HS-27A (cell line): Measurements from ENCODE around the gene NPDC1.
"Not testable (repeated sequence)": the region's sequence is repeated elsewhere in the genome, so short reads cannot be mapped to it uniquely, and the experiment has no call there.

Experiments used
- DNase-seq: peaks from one replicate; pipeline ENCODE4 v3.0.0-alpha.2; 2012; ENCODE audit warnings: low read depth, missing footprints

NPDC1 gene

DNA sequence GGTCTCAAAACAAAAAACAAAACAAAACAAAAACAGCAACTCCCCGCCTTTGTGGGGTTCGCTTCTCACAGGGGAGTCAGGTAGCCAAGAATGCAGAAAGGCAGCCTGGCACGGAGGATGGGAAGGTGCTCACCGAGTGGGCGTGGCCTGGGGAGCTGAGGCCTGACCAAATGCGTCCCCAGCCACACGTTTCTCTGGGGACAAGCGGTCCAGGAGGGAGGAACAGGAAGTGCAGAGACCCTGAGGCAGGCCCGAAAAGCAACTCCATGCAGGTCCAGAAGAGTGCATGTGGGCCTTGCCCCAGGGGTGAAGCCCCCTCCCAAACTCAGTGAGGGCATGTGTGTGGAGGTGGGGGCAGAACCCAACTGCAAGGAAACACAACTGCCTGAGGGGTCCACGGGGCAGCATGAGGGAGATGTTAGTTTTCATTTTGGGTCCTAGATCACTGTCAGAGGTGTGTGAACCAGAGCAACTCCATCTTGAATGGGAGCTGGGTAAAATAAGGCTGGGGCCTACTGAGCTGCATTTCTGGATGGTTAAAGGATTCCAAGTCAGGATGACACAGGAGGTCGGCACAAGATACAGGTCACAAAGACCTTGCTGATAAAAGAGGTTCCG is 28.8 kb upstream of the NPDC1 start:
- no peak for DNase-seq

DNA sequence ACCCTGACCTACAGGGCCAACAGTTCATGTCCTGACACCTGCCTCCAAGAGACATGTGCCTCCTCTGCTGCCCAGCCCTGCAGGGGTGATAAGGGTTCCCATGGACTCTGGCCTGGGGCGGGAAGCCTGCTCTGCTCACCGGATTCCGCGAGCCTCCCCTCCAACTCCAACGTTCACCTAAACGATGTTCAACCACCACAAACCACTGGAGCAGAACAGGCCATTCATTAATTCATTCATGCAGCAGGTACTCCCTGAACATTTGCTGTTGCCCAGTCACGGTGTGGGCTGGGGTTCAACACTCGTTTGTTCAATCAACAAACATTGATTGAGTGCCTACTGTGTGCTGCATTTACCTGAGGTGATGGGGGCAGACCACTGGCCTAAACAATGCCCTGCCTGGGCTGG is 28.0 kb upstream of the NPDC1 start:
- no peak for DNase-seq

DNA sequence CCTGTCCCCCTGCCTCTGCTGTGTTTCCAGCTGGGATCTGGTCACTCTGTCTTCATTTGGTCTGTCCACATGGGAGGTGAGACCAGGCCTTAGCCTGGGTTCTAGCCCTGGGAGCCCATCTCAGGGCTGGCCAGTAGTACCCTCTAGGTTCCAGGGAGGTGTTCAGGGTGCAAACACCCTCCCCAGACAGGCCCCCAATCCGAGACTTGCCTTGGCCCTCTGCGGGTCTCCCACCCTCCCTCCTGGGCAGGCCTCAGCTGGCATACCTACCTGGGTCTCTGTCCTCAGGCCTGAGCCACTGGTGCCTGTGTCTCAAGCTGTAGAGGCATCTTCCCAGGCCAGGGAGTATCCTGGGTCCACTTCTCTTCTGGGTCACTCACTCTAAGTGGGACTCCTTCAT is 25.3 kb upstream of the NPDC1 start:
- DNase-seq, result no peak

DNA sequence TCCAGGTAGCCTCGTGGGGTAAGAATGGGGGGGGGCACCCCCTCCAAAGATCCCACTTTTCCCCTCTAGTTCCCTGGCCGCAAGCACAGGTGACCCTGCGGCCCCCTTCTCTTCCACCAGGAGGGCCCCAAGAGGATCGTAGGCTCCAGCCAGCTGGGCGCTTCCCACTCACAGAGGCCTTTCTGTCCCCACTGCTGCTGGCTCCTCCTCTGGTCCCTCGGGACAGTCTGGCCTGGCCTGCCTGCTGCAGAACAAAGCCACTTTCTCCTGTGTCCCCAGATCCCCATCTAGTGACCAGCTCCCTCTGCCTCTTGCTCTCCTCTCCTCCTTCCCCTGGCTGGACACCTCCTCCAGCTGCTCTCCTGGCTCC is 24.9 kb upstream of the NPDC1 start:
- no peak for DNase-seq

DNA sequence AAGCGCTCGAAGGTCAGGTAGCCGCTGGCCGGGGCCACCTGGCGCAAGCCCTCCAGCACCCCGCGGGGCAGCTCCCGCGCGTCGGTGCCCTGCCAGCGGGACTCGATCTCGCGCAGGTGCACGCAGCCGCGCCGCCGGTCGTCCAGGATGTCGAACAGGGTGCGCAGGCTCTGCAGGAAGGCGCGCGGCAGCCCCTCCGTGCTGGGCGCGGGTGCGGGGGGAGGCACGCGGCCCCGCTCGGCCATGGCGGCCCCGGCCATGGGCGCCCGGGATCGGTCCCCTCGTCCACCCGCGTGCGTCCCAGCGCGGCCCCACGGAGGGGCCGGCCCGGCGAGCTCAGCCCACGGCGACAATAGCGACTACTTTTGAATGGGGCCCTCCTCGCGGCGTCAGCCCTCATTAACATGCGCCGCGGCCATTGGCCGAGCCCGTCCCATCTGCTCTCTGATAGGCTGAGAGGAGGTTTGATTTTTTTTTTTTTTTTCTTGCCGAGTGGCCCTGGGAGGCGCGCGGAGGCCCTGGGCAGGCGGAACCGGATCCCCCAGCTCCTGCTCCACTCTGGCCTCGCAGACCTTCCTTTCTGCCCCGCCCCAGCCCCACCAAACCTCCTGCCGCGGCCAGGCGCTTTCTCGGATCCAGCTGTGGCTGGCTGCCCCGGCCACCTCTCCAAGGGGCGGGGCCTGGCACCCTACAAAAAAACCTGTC is 24.4 kb upstream of the NPDC1 start, which contains the start of gene SAPCD2:
SAPCD2 (minus strand) TSS at position 357 of the 705 bp plus-strand sequence; CDS start at position 260, 97 bp downstream.
- DNase-seq, result no peak

DNA sequence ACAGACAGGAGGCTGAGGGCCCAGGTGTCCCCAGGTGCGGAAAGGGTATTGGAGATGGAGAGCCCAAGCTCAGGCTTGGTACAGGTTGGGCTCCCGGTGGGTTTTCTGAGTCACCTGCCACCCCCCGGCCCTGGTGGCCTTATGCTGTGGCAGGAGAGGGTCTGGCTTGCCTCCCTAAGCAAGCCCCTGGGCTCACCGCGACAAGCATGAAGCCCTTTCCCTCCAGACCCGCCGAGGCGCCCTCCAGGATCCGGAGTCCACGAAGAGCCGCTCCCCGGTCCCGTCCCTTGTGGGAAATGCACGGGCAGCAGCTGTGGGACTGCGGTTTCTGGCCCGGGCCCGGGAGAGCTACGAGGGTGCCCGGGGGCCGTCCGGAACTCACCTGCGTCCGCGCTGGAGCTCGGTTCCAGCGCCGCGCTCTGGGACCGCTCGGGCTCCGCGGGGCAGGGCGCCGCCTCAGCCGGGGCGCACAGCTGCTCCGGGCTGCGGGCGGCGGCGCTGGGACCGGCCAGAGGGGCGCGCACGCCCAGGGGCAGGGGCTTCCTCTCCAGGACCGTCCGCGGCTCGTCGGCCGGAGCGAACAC is 23.6 kb upstream of the NPDC1 start:
- no peak for DNase-seq

DNA sequence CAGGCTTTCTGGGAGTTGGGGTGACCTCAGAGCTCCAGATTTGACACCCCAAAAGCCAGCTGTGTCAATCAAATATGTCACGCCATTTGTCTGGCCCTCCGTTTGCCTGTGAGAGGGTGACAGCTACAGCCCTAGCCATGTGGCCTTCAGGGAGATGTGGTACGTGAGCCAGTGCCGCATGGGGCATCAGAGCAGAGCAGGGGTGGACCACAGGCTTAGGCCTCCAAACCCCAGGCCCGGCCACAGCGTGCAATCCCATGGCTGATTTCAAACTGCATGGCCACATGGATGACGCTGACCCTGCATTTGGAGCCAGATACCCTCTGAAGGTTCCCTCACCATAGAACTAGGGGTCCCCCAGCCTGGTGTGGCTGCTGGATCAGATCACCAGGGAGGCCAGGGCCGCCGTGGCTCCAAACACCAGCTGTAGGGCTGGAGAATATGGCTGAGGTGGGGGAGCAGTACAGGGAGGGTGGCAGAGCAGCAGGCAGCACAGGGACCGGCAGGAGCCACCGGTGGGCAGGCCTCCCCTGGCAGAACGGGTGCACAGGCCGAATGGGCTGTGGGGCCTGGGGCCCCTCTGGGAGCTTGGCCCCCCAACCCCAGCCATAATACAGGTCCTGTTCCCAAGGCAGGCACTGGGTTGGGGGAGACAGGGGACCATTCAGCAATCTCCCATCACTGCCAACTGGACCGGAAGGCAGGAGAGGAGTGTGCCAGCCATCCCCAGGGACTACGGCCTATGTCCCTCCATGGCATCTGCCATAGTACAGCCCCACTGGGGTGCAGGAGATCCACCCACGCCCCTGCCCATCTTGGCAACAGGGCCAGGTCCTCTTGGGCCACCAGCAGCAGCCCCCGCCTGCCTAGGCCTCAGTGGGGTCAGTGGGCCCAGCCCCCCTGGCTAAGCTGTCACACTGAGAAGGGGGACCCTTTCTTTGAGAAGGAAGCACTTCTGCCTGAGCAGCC is 22.8 kb upstream of the NPDC1 start:
- no peak for DNase-seq

DNA sequence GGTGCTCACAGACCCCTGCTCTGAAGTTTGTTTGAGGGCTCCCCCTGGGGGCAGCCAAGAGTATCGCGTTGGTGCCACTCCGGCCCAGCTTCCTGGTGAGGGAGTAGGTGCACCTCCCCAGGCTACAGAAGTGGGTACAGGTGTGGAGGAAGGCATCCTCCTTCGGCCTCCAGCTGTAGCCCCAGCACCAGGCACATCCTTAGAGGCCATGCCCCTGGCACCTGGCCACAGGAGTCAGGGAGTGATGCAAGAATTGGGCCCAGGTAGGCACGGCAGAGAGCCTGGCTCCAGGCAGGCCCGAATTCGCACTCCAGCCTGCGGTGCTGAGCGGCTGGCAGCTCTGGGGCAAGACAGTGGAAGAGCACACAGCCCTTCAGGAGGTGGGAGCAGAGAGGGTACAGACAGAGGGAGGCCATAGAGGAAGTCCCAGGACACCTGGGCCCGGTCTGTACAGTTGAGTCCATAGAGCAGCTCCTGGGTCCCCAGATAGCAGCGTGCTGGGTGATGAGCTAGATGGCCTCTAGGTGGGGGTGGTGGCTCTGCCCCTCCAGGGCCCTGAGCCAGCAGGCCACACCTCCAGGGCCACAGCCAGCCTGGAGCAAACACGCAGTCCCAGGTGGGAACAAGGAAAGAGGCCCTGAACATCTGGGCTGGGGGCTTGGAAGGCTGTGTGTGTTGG is 22.0 kb upstream of the NPDC1 start:
- DNase-seq, result no peak

DNA sequence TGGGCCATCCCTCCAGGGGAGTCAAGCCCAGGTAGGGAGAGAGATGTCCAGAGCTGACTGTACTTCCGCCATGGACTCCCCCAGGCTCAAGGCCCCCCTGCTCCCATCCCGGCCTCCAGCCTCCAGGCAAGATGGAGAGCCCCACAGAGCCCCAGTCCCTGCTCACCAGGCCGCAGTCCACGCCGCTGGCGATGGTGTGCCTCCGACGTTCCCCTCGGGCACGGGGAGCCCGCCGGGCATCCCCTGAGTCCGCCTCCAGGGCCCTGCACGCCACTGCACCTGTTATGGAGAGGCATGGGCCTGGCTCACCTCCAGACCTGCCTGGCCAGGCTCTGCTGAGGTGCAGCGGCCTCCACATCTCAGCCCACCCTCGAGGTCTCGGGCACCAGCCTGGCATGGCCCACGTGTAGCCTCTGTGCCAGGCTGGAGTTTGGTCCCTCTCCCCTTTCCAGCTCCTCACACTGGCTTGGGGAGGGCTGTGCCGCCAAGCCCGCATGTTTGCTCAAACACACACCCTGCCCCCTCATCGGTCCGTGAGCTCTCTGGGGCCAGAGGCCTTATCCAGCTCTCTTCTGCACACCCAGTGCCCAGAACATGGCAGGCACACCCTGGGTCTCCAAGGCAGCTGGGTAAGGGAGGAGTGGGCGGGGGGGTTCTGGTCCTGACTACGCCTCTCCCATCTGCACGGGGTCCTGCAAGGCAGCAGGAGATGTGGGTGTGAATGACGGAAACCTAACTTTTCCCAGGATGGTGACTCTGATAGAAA is 20.3 kb upstream of the NPDC1 start:
- DNase-seq, result no peak

DNA sequence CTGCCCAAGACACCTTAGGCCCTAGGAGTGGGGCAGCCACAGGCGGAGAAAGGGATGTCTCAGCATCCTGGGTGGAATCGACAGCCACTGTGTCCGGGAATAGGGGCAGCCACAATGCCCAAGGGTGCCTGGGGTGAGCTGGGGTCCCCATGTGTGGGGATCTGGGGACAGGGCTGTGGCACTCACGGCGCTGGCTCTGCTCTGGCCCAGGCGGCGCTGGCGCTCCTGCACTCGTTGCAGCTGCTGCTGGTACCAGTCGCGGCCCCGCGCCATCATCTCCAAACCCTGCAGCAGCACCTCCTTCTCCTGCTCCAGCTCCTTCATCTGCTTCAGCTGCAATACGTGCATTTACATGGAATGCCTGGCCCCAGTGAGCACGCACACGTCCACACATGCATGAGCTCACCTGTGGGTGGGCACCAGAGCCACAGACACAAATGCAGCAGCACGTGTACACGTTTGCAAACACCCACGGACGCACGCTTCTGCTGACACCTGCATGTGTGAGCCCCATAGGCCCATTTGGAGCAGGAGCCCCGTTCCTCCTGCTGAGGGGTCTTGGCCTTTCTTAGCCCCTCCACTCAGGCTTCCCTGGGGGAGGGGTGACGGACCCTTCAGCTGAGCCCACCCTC is 19.5 kb upstream of the NPDC1 start:
- no peak for DNase-seq

DNA sequence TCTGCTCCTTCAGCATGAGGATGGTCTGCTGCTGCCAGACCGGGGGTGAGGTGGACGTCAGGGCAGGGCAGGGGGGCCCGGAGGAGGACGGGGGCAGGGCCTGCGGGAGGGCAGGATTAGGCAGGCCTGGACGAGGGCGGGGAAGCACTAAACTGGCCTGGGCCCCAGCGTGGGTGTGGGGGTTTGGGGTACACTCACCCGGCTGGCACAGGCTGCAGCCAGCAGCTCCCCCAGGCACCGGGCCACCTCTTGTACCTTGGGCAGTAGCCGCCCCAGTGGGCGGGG is 18.8 kb upstream of the NPDC1 start:
- no peak for DNase-seq

DNA sequence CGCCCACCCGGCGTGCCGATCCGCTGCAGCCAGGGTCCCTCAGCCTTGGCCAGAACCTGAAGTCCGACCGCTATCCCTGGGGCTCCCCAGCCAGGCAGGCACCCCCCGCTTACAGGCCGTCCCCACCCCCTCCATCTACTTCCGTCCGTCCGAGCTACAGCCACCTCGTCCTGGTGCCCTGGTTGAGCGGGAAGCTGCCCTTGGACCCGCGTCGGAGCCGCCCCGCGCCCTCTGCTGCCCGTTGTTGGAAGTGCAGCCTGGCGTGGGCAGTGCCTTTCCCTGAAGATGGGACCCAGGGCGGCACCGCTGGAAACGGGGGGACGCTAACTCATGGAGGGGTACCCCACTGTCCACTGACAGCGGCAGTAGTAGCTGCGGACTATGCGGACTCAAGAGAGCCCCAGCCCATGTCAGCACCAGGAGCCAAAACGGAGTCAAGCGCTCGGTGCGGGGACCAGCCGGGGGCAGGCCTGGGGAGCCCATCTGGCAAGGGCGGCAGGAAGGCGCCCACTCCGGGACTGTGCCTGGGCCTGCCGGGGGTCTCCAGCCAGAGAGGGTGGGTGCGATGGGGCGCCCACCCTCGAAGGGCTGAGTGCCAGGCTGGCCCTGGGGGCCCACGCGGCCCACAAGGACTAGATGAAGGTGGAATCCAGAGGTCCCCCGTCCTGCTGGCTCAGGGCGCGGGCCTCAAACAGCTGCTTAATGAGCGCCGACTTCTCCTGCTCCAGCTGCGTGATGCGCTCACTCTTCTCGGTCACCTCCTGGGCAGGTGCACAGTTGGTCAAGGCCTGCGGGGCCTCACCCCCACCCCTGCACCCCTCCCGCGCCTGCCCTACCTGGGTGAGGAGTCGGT is 18.3 kb upstream of the NPDC1 start:
- DNase-seq, result no peak

DNA sequence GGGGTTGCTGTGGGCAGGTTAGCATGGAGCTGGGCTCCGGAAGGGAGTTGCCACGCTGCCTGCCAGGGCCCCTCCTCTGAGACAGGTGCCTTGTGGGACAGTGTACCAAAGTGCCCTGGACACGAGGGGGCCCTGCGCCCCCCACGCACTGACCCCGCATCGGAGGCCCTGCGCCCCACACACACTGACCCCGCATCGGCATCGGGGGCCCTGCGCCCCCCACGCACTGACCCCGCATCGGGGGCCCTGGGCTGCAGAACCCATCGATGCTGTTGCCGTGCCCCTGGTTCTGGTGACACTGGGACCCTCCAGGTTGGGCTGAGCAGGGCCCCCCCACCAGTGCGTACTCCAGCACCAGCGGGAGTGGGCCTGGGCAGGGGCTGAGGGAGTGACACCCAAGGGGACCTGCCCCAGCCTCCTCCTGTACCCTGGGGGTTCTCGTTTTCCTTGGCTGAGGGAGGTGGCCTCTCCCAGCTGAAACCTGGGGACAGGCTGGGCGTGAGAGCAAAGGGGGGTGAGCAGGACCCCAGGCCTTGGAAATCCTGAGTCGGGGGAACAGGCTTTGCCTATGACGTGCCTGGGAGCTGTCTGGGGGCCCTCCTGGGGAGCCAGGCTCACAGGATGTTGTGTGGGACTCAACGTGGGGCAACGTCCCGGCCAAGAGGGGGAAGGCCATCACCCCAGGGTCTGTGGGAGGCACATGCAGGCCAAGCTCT is 17.5 kb upstream of the NPDC1 start:
- no peak for DNase-seq

DNA sequence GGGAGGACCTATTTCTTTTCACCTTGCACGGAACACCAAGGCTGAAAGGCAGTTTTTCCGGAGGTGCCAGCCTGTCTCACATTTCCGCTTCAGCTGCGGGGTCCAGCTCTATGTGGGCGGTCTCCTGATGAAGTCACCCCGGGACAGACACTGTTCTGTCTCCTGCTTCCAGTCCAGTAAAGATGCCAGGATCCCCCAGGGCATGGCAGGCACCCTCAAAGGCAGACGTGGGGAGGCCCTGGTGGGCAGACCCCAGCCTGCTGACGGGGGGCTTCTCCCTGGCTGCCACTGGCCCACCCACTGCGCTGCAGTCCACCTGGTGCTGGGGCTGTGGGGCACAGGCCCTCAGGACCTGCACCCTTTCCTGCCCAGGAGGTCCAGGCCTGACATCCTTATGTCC is 16.8 kb upstream of the NPDC1 start:
- DNase-seq, result not testable (repeated sequence)

DNA sequence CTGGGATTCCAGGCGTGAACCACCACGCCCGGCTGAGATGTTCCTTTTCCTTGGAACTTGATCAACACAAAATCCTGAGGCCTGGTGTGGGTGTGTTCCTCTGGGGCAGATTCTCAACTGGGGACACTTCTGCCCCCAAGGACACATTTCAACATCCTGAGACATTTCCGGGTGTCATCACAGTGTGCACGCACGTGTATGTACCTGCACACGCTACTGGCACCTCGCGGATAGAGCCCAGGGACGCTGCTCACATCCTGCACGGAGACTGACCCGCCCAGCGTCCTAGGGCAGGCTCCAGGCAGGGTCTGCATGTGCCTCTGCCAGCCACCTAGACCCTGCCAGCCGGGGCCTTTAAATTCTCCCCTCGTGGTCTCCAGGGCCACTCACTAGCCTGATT is 16.4 kb upstream of the NPDC1 start:
- no peak for DNase-seq

DNA sequence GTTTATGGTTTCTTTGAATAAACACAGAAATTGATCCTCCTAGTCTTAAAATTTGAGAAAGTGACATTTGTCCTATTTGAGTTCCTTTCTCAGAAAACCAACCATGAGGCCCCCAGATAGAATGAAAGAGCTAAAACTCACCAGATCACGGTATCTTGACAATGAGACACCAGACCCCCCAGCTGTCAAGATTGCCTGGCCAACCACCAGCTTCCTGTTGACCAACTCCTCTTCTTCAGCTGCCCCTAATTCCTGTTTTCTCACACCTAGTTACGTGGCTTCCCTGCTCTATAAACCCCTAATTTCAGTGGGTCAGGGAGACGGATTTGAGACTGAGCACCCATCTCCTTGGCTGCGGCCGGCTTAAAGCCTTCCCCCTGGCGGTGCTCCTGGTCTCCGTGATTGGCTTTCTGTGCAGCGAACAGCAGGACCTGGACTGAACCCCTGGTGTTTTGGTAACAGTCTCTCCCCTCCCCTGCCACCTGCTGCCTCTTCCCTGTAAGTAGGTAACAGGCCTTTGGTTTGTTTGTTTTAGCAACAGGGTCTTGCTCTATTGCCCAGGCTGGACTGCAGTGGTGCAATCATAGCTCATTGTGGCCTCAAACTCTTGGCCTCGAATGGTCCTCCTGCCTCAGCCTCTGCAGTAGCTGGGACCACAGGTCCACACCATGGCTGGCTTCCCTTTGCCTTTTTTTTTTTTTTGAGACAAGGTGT is 12.7 kb upstream of the NPDC1 start:
- no peak for DNase-seq

DNA sequence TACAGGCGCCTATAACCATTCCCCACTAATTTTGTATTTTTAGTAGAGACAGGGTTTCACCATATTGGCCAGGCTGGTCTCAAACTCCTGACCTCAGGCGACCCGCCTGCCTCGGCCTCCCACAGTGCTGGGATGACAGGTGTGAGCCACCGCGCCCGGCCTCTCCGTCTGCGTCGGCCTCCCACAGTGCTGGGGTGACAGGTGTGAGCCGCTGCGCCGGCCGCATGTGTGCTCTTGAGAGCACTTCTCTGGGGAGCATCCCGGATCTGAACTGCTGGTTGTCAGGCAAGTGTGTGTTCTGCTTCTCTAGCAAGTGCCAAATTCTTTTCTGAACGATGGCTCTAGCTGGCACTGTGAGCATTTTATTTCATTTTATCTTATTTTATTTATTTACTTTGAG is 11.6 kb upstream of the NPDC1 start:
- DNase-seq, result no peak

DNA sequence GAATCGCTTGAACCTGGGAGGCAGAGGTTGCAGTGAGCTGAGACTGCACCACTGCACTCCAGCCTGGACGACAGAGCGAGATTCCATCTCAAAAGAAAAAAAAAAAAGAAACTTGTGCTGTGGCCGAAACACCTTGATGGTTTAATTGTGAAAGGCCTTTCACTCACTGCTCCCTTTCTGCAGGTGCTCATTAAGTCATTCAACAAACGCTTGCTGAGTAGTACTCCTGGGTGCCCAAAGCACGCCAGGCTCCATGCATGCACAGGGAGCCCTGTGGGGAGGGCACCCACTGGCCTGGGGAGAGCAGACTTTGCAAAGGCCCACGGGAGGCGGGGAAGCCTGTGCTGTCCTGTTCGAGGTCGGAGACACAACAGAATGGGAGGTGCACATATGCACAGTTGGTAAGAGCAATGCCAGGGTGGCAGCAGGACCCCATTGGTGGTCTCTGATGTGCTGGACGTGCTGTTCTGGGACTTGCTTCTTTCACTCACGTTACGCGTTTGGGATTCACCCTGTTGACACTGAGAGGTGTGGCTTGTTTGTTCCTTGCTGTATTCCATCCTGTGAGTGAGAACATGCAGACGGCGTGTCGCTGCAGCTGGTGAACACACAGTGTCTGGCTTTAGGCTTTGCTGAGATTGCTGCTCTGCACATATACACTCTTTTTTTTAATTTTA is 10.9 kb upstream of the NPDC1 start:
- no peak for DNase-seq
